PC-9 (cell line): Measurements from ENCODE around the gene ZFP28. TPM values are rescaled to one million over a fixed set of nuclear protein-coding genes. Genes with fewer than 3 reads are reported as not detected.

ENCODE experiments used
- Bru-seq: library from RNA; stranded (reverse); fragments of 400-500 nt; gene quantifications from one replicate; lab custom pipeline; 2021; lab: Mats Ljungman, UMichigan
- BruChase-seq, 2 experiments: library from RNA; stranded (reverse); fragments of 400-500 nt; gene quantifications; one replicate each; lab custom pipeline; 2021; lab: Mats Ljungman, UMichigan
- BruUV-seq: library from RNA; stranded (reverse); fragments of 400-500 nt; replicated peaks from 2 replicates; lab custom pipeline; 2021; lab: Mats Ljungman, UMichigan
- CTCF ChIA-PET: fragments of 300-600 bp; sonication (Branson Sonifier 250); formaldehyde crosslinking; loops from one replicate; lab custom pipeline; 2022; ENCODE audit warnings: antibody characterized with exemption; lab: Charles Lee
- POLR2A ChIA-PET: fragments of 300-600 bp; sonication (Branson Sonifier 250); formaldehyde crosslinking; loops from one replicate; lab custom pipeline; 2022; ENCODE audit warnings: antibody characterized with exemption; ENCODE audit not compliant: unreplicated experiment; lab: Charles Lee
- DNase-seq, 2 experiments: peaks; one replicate each; pipeline versions ENCODE4 v3.0.0 to v3.0.0-alpha.2; 2015 to 2022; ENCODE audit warnings: mixed read lengths in 1 of 2
- H2AFZ ChIP-seq: fragments of 200-600 bp; sonication (generic); 2 replicates; pipeline ENCODE4 v1.8.1; 2017; ENCODE audit warnings: antibody characterized with exemption
- H3F3A ChIP-seq: fragments of 200-600 bp; sonication (generic); 2 replicates; pipeline ENCODE4 v1.8.1; 2017; ENCODE audit warnings: antibody characterized with exemption, mild to moderate bottlenecking, low read depth; ENCODE audit not compliant: insufficient read depth
- H3K27ac ChIP-seq: fragments of 200-600 bp; sonication (generic); 2 replicates; pipeline ENCODE4 v1.6.1; 2016; ENCODE audit warnings: mixed run types
- H3K27me3 ChIP-seq: fragments of 200-600 bp; sonication (generic); 2 replicates; pipeline ENCODE4 v1.6.1; 2016; ENCODE audit warnings: low read depth, mixed run types; ENCODE audit not compliant: insufficient read depth
- H3K36me3 ChIP-seq: fragments of 200-600 bp; sonication (generic); 2 replicates; pipeline ENCODE4 v1.6.1; 2016; ENCODE audit warnings: low read depth, mixed run types
- H3K4me1 ChIP-seq: fragments of 200-600 bp; sonication (generic); replicated peaks from 2 replicates; pipeline ENCODE4 v1.6.1; 2016; ENCODE audit warnings: mixed run types; ENCODE audit not compliant: insufficient read depth
- H3K4me2 ChIP-seq: fragments of 200-600 bp; sonication (generic); 2 replicates; pipeline ENCODE4 v1.6.1; 2017; ENCODE audit warnings: mixed run types
- H3K4me3 ChIP-seq: fragments of 200-600 bp; sonication (generic); 2 replicates; pipeline ENCODE4 v1.6.1; 2016; ENCODE audit warnings: mixed run types
- H3K79me2 ChIP-seq: fragments of 200-600 bp; sonication (generic); 2 replicates; pipeline ENCODE4 v1.6.1; 2017; ENCODE audit warnings: low read depth, mixed run types
- H3K9me2 ChIP-seq: fragments of 200-600 bp; sonication (generic); 2 replicates; pipeline ENCODE4 v1.8.1; 2017; ENCODE audit warnings: mild to moderate bottlenecking; ENCODE audit not compliant: insufficient read depth
- H3K9me3 ChIP-seq: fragments of 200-600 bp; sonication (generic); 2 replicates; pipeline ENCODE4 v1.8.1; 2016; ENCODE audit warnings: low read depth; ENCODE audit not compliant: insufficient read depth
- H4K20me1 ChIP-seq: fragments of 200-600 bp; sonication (generic); 2 replicates; pipeline ENCODE4 v1.8.1; 2017; ENCODE audit not compliant: insufficient read depth
- EZH2 ChIP-seq: fragments of 200-600 bp; sonication (generic); IDR thresholded peaks from 2 replicates; pipeline ENCODE4 v1.8.0; 2017; ENCODE audit warnings: antibody characterized with exemption, low read depth
- intact Hi-C: fragments of 100-400 bp; cut with micrococcal nuclease; formaldehyde crosslinking; loops from one replicate; pipeline ENCODE4 v1.10.0; 2022; ENCODE audit not compliant: unreplicated experiment
- long read RNA-seq: library from polyadenylated mRNA; stranded (forward); transcript quantifications from one replicate; pipeline ENCODE4 v2.0.0, GENCODE V29; 2022
- total RNA-seq: library from RNA; stranded (reverse); gene quantifications from 2 replicates; pipeline ENCODE4 v1.2.3, GENCODE V29; 2021
- TF ChIP-seq, protein P1 (sequence below): fragments of 200-600 bp; sonication (generic); conservative IDR thresholded peaks from 2 replicates; pipeline ENCODE4 v1.6.1; 2017; ENCODE audit warnings: mixed run types, antibody characterized with exemption, mild to moderate bottlenecking, moderate library complexity

ZFP28 gene
- 2.8 and 3.2 TPM in 2 replicates for total RNA-seq
- Bru-seq, nascent RNA = percentile 48 among the genes with signal in this experiment
- percentile 43 among the genes with signal in this experiment for BruChase-seq, experiment 1, labeled RNA remaining after a 2-hour chase
- percentile 48 among the genes with signal in this experiment for BruChase-seq, experiment 2, labeled RNA remaining after a 6-hour chase
- long read RNA-seq, partial matches to known transcripts = 0 of 1 reads
- long read RNA-seq, other reads (novel, unspliced or antisense) = 1 of 1 reads

DNA sequence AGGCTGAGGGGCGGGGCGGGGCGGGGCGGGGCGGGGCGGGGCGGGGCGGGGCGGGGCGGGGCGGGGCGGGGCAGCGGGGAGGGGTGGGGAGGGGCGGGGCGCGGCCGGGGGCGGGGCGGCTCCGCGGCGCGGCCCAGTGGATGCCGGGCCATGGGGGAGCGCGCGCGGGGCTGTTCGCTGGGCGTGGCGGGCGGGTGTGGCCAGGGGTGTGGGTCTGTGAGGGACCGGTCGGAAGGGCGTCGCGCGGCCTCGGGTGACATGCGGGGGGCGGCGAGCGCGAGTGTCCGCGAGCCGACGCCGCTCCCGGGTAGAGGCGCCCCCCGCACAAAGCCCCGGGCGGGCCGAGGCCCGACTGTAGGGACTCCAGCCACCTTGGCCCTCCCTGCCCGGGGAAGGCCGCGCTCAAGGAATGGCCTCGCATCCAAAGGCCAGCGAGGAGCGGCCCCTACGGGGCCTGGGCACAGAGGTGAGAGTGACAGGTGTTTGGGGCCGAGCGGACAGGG, at the start of gene ZFP28:
Gene ZFP28 (plus strand): TSS at position 188 of the 503 bp plus-strand sequence. CDS start 71 bp downstream, at position 259.
- peaks cover 24% of the 10 kb centered on the region; the same call in 1 of the 2 replicates for H3K36me3 ChIP-seq
- peak within 1 kb of the TSS; percentile 97 for H2AFZ ChIP-seq
- H3K27me3 ChIP-seq = no peaks in the 10 kb centered on the region
- intact Hi-C loops = loop anchor here (1.0 kb wide), 2 partner anchors 28 to 56 kb away; partner anchors contain the start of genes ZNF470 and ZNF71
- BruUV-seq = no TSS peak
- H3K79me2 ChIP-seq = no peaks in the 10 kb centered on the region
- H3K4me1 ChIP-seq = 0 out of 2 replicates have a peak, but pooled peaks cover 9% of the 10 kb centered on the region
- H3K4me2 ChIP-seq = peak within 1 kb of the TSS; percentile 93
- H3K9me3 ChIP-seq = peaks cover 31% of the 10 kb centered on the region
- peaks cover 14% of the 10 kb centered on the region; the same call in 1 of the 2 replicates for H3F3A ChIP-seq
- H3K27ac ChIP-seq = peak within 1 kb of the TSS; percentile 43; the same call in 1 of the 2 replicates
- ChIA-PET CTCF (interaction anchor here (0.6 kb wide), 1 partner anchor 1650 kb away, joined by 4 read pairs; no protein-coding TSS in a partner anchor), POLR2A (no interaction called here)
- no peaks in the 10 kb centered on the region for H3K9me2 ChIP-seq
- H3K4me3 ChIP-seq = peak within 1 kb of the TSS; percentile 94
- no peaks in the 10 kb centered on the region for H4K20me1 ChIP-seq
- peak in 1 of 2 experiments; percentile 46 for DNase-seq
- TF ChIP-seq EZH2 = no peak
- TF ChIP-seq, protein P1, sequence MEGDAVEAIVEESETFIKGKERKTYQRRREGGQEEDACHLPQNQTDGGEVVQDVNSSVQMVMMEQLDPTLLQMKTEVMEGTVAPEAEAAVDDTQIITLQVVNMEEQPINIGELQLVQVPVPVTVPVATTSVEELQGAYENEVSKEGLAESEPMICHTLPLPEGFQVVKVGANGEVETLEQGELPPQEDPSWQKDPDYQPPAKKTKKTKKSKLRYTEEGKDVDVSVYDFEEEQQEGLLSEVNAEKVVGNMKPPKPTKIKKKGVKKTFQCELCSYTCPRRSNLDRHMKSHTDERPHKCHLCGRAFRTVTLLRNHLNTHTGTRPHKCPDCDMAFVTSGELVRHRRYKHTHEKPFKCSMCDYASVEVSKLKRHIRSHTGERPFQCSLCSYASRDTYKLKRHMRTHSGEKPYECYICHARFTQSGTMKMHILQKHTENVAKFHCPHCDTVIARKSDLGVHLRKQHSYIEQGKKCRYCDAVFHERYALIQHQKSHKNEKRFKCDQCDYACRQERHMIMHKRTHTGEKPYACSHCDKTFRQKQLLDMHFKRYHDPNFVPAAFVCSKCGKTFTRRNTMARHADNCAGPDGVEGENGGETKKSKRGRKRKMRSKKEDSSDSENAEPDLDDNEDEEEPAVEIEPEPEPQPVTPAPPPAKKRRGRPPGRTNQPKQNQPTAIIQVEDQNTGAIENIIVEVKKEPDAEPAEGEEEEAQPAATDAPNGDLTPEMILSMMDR = no peak

DNA sequence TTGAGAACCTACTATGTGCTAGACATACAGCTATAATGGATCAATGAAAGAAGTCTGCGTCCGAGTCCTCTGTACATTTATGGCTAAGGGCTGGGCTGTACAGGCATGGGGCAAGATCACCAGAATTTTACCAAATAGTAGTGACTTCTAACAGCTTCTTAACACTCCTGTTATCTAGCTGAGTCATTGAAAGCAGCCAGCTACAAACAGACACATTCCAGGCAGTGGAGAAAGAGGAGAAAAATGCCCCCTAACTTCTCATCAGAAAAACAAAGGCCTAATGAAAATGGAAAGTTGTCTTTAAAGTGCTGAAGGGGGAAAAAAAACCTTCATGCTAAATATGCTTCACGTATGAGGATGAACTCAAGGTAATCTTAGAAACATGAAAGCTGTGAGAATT, 47.3 kb upstream of the ZFP28 start:
- Histone ChIP-seq H3K79me2 (no peaks in the 10 kb centered on the region), H3K4me3 (no peak overlapping the region), H3K9me3 (no peaks in the 10 kb centered on the region), H3K27me3 (0 out of 2 replicates have a peak, but pooled peaks cover 6% of the 10 kb centered on the region), H3K27ac (no peak overlapping the region), H3K4me1 (no peaks in the 10 kb centered on the region), H2AFZ (no peak overlapping the region), H3K36me3 (no peaks in the 10 kb centered on the region), H3F3A (no peaks in the 10 kb centered on the region), H3K9me2 (no peaks in the 10 kb centered on the region), H4K20me1 (no peaks in the 10 kb centered on the region), H3K4me2 (no peak overlapping the region)
- no peak for TF ChIP-seq EZH2
- TF ChIP-seq, protein P1 = no peak
- DNase-seq = no peak
- CTCF ChIA-PET = no interaction called here
- intact Hi-C loops = no loop called here
- POLR2A ChIA-PET = no interaction called here
- BruUV-seq = no TSS peak

DNA sequence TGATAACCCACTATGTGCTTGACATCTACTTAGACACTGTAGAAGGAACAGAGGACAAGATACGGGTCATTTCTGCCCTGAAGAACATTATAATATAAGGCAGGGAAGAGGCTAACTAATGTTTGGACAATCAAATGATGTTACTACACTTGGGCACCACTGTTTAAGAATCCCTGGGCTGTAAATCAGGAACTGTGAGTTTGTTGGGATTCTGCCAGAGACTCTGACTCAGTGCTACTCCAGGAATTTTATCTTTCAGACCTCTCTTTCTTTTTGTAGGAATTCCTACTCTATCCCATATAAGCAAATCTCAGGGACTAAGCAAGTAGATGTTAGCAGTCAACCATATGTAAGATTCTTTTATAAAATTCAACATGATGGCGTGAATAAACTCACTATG, 34.2 kb upstream of the ZFP28 start:
- TF ChIP-seq EZH2 = no peak
- TF ChIP-seq, protein P1 = no peak
- peaks cover 8% of the 10 kb centered on the region; the same call in 1 of the 2 replicates for H3K9me3 ChIP-seq
- no peaks in the 10 kb centered on the region for H3K9me2 ChIP-seq
- no peak overlapping the region for H2AFZ ChIP-seq
- 0 out of 2 replicates have a peak, but pooled peaks cover 15% of the 10 kb centered on the region for H3K27me3 ChIP-seq
- H3K36me3 ChIP-seq = no peaks in the 10 kb centered on the region
- no peak overlapping the region for H3K27ac ChIP-seq
- no peaks in the 10 kb centered on the region for H3K79me2 ChIP-seq
- DNase-seq = no peak
- no peaks in the 10 kb centered on the region for H3K4me1 ChIP-seq
- intact Hi-C loops = no loop called here
- H4K20me1 ChIP-seq = no peaks in the 10 kb centered on the region
- H3K4me2 ChIP-seq = no peak overlapping the region
- ChIA-PET POLR2A (no interaction called here), CTCF (interaction anchor here (0.6 kb wide), 1 partner anchor 430 kb away, joined by 3 read pairs; no protein-coding TSS in a partner anchor)
- no TSS peak for BruUV-seq
- H3K4me3 ChIP-seq = no peak overlapping the region
- H3F3A ChIP-seq = no peaks in the 10 kb centered on the region
